OCI-LY1 (cell line): ENCODE data around the gene GATM.

Experiments used
- H2AFZ ChIP-seq: fragments of 200-600 bp; sonication (generic), shearing (Covaris generic); 2 replicates; pipeline ENCODE4 v1.6.0; 2014; ENCODE audit warnings: antibody characterized with exemption, mild to moderate bottlenecking, low read length
- H3F3A ChIP-seq: fragments of 200-600 bp; sonication (generic), shearing (Covaris generic); 2 replicates; pipeline ENCODE4 v1.6.0; 2014; ENCODE audit warnings: mild to moderate bottlenecking, antibody characterized with exemption, low read length, moderate library complexity; ENCODE audit not compliant: insufficient read depth
- H3K27ac ChIP-seq: fragments of 200-600 bp; sonication (generic); 2 replicates; pipeline ENCODE4 v1.5.1; 2014; ENCODE audit warnings: low read length, mixed run types, mild to moderate bottlenecking, low read depth; ENCODE audit not compliant: poor library complexity, severe bottlenecking
- H3K27me3 ChIP-seq: fragments of 200-600 bp; sonication (generic); 2 replicates; pipeline ENCODE4 v1.6.0; 2014; ENCODE audit warnings: antibody characterized with exemption, mild to moderate bottlenecking, low read length, moderate library complexity; ENCODE audit not compliant: insufficient read depth
- H3K36me3 ChIP-seq: fragments of 200-600 bp; sonication (generic); 2 replicates; pipeline ENCODE4 v1.6.1; 2014; ENCODE audit warnings: mild to moderate bottlenecking, antibody characterized with exemption, low read length, moderate library complexity, mixed read lengths; ENCODE audit not compliant: insufficient read depth
- H3K4me1 ChIP-seq: fragments of 200-600 bp; sonication (generic); 2 replicates; pipeline ENCODE4 v1.5.1; 2014; ENCODE audit warnings: mild to moderate bottlenecking, low read length, moderate library complexity; ENCODE audit not compliant: insufficient read depth, severe bottlenecking
- H3K4me2 ChIP-seq: fragments of 200-600 bp; sonication (generic), shearing (Covaris generic); 2 replicates; pipeline ENCODE4 v1.6.1; 2014; ENCODE audit warnings: low read length
- H3K4me3 ChIP-seq: fragments of 200-600 bp; sonication (generic); 2 replicates; pipeline ENCODE4 v1.5.1; 2014; ENCODE audit warnings: low read length, low read depth, mild to moderate bottlenecking, mixed read lengths; ENCODE audit not compliant: poor library complexity, severe bottlenecking
- H3K79me2 ChIP-seq: fragments of 200-600 bp; shearing (Covaris generic); 2 replicates; pipeline ENCODE4 v1.6.1; 2016; ENCODE audit warnings: mixed run types, low read length, mixed read lengths; ENCODE audit not compliant: insufficient read depth
- H3K9ac ChIP-seq: fragments of 200-600 bp; sonication (generic), shearing (Covaris generic); 2 replicates; pipeline ENCODE4 v1.6.1; 2014; ENCODE audit warnings: mild to moderate bottlenecking, low read length, mixed read lengths
- H3K9me2 ChIP-seq: fragments of 200-600 bp; sonication (generic), shearing (Covaris generic); 2 replicates; pipeline ENCODE4 v1.6.1; 2014; ENCODE audit warnings: low read depth, mild to moderate bottlenecking, low read length, mixed read lengths
- H3K9me3 ChIP-seq: fragments of 200-600 bp; shearing (Covaris generic); 2 replicates; pipeline ENCODE4 v1.6.1; 2014; ENCODE audit warnings: low read length, mixed read lengths
- H4K20me1 ChIP-seq: fragments of 200-600 bp; sonication (generic), shearing (Covaris generic); 2 replicates; pipeline ENCODE4 v1.6.0; 2016; ENCODE audit warnings: mild to moderate bottlenecking, low read length; ENCODE audit not compliant: insufficient read depth
- EZH2 ChIP-seq: fragments of 200-600 bp; sonication (generic), shearing (Covaris generic); IDR thresholded peaks from 2 replicates; pipeline ENCODE4 v1.8.0; 2017; ENCODE audit warnings: borderline replicate concordance, mixed run types, mild to moderate bottlenecking, antibody characterized with exemption, low read length, moderate library complexity, mixed read lengths
- TF ChIP-seq, protein P1 (sequence below): fragments of 200-600 bp; sonication (generic), shearing (Covaris generic); IDR thresholded peaks from 2 replicates; pipeline ENCODE4 v1.5.1; 2017; ENCODE audit warnings: mild to moderate bottlenecking, antibody characterized with exemption, low read length, moderate library complexity, mixed read lengths

The GATM gene

DNA sequence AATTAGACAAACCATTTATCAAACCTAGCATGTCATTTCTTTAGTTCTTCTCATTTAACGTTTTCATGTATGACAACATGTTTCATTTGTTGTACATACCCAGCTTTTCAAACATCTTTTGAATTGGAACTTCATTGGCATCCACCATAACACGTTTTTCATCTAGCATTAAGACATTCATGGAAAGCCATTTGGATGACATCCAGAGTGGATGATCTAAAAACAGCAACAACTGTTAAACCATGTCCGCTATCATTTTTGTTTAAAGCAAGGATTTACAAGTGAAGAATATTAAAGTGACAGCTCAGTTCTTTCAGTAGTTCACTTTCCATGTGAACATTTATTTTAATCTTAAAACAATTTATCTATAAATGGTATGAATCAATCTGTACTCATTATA is 14.5 kb downstream of the GATM start:
- no peak overlapping the region for H3K27ac ChIP-seq
- H3K36me3 ChIP-seq, result no peaks in the 10 kb centered on the region
- H3F3A ChIP-seq, result no peaks in the 10 kb centered on the region
- H3K4me2 ChIP-seq, result no peak overlapping the region
- H4K20me1 ChIP-seq, result no peaks in the 10 kb centered on the region
- H3K4me1 ChIP-seq, result no peaks in the 10 kb centered on the region
- H3K27me3 ChIP-seq, result no peaks in the 10 kb centered on the region
- no peak overlapping the region for H3K4me3 ChIP-seq
- H2AFZ ChIP-seq, result no peak overlapping the region
- no peaks in the 10 kb centered on the region for H3K9me3 ChIP-seq
- H3K79me2 ChIP-seq, result no peaks in the 10 kb centered on the region
- no peak for TF ChIP-seq EZH2
- TF ChIP-seq, protein P1, sequence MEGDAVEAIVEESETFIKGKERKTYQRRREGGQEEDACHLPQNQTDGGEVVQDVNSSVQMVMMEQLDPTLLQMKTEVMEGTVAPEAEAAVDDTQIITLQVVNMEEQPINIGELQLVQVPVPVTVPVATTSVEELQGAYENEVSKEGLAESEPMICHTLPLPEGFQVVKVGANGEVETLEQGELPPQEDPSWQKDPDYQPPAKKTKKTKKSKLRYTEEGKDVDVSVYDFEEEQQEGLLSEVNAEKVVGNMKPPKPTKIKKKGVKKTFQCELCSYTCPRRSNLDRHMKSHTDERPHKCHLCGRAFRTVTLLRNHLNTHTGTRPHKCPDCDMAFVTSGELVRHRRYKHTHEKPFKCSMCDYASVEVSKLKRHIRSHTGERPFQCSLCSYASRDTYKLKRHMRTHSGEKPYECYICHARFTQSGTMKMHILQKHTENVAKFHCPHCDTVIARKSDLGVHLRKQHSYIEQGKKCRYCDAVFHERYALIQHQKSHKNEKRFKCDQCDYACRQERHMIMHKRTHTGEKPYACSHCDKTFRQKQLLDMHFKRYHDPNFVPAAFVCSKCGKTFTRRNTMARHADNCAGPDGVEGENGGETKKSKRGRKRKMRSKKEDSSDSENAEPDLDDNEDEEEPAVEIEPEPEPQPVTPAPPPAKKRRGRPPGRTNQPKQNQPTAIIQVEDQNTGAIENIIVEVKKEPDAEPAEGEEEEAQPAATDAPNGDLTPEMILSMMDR, result no peak
- H3K9me2 ChIP-seq, result no peaks in the 10 kb centered on the region
- H3K9ac ChIP-seq, result no peak overlapping the region

DNA sequence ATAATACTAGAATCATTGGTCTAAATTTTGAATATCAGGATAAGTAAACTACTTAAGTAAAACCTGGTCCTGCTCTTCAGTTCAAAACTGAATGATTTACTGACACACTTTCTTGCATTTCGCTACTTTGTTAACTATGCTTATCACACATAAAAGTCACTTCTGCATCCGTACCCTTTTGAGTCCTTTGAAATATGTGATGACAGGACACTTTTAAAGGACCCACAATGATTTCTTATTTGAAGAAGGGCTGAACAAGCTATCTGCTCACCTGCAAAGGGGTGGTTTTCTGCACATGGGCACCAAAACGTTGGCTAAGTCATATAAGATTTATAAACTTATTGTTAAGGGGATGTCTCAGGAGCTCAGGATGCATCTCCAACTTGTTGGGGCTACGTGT is 15.0 kb downstream of the GATM start:
- Histone ChIP-seq H3K4me2 (no peak overlapping the region), H2AFZ (no peak overlapping the region), H3K79me2 (no peaks in the 10 kb centered on the region), H3K27ac (no peak overlapping the region), H3K4me1 (no peaks in the 10 kb centered on the region), H3K9me3 (no peaks in the 10 kb centered on the region), H3F3A (no peaks in the 10 kb centered on the region), H3K4me3 (no peak overlapping the region), H3K9ac (no peak overlapping the region), H3K27me3 (no peaks in the 10 kb centered on the region), H3K36me3 (no peaks in the 10 kb centered on the region), H4K20me1 (no peaks in the 10 kb centered on the region), H3K9me2 (no peaks in the 10 kb centered on the region)
- TF ChIP-seq EZH2, result no peak
- TF ChIP-seq, protein P1, result no peak

- Histone ChIP-seq H3K27ac (no peak overlapping the region), H3F3A (no peaks in the 10 kb centered on the region), H3K9me2 (no peaks in the 10 kb centered on the region), H3K4me3 (no peak overlapping the region), H3K79me2 (no peaks in the 10 kb centered on the region), H3K9me3 (no peaks in the 10 kb centered on the region), H4K20me1 (no peaks in the 10 kb centered on the region), H3K4me1 (no peaks in the 10 kb centered on the region), H2AFZ (no peak overlapping the region), H3K4me2 (no peak overlapping the region), H3K27me3 (no peaks in the 10 kb centered on the region), H3K36me3 (no peaks in the 10 kb centered on the region), H3K9ac (no peak overlapping the region)
- TF ChIP-seq EZH2, result no peak
- TF ChIP-seq, protein P1, result no peak
Measured at GRCh38 chr15:45362419-45362818, 15.9 kb downstream of the GATM start.
